ENCODE results near the gene PADI6.

Gene PADI6

DNA sequence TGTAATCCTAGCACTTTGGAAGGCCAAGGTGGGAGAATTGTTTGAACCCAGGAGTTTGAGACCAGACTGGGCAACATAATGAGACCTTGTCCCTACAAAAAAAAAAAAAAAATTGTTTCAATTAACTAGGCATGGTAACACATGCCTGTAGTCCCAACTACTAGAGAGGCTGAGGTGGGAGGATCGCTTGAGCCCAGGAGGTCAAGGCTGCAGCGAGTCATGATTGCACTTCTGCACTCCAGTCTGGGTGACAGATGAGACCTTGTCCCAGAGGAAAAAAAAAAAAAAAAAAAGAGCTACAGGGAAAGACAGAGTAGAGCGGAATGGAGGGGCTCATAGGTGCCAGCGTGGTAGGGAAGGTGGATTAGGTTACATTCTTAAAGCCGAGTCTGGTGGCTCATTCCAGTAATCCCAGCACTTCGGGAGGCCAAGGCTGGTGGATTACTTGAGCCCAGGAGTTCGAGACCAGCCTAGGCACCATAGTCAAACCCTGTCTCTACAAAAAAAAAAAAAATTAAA lies 21.0 kb upstream of the PADI6 start:
- TF ChIP-seq, protein P1, sequence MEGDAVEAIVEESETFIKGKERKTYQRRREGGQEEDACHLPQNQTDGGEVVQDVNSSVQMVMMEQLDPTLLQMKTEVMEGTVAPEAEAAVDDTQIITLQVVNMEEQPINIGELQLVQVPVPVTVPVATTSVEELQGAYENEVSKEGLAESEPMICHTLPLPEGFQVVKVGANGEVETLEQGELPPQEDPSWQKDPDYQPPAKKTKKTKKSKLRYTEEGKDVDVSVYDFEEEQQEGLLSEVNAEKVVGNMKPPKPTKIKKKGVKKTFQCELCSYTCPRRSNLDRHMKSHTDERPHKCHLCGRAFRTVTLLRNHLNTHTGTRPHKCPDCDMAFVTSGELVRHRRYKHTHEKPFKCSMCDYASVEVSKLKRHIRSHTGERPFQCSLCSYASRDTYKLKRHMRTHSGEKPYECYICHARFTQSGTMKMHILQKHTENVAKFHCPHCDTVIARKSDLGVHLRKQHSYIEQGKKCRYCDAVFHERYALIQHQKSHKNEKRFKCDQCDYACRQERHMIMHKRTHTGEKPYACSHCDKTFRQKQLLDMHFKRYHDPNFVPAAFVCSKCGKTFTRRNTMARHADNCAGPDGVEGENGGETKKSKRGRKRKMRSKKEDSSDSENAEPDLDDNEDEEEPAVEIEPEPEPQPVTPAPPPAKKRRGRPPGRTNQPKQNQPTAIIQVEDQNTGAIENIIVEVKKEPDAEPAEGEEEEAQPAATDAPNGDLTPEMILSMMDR (IDR thresholded peaks at IDR 0.05): no peak

DNA sequence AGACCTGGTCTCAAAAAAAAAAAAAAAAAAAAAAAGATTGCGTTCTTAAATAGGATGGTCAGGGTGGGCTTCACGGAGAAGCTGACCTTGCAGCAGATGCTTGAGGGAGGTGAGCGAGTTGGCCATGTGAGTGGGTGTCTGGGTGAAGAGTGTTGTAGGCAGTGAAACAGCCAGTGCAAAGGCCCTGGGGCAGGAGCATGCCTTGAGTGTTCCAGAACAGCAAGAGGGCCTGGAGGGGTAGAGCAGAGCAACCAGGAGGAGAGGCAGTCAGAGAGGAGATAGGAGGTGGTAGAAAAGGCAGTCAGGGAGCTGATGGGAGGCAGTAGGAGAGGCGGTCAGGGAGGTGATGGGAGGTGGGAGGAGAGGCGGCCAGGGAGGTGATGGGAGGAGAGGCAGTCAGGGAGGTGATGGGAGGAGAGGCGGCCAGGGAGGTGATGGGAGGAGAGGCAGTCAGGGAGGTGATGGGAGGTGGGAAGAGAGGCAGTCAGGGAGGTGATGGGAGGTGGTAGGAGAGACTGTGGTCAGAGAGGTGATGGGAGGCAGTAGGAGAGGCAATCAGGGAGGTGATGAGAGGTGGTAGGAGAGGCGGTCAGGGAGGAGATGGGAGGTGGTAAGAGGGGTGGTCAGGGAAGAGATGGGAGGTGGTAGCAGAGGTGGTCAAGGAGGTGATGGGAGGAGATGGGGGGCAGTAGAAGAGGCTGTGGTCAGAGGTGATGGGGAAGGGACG lies 20.2 kb upstream of the PADI6 start:
- TF ChIP-seq, protein P1 (IDR thresholded peaks at IDR 0.05): no peak

DNA sequence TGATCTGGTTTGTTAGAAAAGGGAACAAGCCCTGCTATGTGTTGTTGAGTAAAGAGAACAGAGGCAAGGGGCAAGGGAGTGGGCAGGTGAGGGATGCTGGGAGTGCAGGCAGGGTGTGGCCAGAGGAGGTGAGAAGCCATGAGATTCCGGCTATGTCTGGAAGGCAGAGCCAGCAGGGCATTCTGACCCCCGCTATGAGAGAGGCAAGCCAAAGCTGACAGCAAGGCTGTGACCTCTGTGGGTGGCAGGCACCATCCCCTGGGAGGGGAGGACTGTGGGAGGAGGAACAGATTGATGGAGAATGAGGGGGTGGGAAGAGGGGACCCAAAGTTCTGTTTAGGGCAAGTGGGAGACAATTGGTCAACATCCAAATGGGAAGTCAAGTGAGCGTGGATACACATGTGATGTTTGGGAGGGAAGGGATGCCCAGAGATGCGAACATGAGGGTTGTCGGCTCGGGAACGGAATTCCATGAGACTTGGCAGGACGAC lies 19.5 kb upstream of the PADI6 start:
- TF ChIP-seq, protein P1 (IDR thresholded peaks at IDR 0.05): no peak

DNA sequence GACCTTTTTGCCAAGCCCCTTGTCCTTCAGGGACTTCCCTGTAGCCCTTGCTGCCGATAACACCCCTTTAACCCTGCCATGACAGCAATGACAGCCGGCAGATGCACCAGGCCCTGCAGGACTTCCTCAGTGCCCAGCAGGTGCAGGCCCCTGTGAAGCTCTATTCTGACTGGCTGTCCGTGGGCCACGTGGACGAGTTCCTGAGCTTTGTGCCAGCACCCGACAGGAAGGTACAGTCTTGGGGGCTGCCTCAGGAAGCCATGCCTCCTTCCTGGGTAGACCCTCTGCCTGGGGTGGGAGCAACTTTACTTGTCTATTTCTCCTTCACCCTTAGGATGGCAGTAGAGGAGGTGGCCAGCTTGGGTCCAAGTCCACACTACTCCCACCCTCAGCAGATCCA lies 16.1 kb upstream of the PADI6 start:
- TF ChIP-seq, protein P1 (IDR thresholded peaks at IDR 0.05): no peak

DNA sequence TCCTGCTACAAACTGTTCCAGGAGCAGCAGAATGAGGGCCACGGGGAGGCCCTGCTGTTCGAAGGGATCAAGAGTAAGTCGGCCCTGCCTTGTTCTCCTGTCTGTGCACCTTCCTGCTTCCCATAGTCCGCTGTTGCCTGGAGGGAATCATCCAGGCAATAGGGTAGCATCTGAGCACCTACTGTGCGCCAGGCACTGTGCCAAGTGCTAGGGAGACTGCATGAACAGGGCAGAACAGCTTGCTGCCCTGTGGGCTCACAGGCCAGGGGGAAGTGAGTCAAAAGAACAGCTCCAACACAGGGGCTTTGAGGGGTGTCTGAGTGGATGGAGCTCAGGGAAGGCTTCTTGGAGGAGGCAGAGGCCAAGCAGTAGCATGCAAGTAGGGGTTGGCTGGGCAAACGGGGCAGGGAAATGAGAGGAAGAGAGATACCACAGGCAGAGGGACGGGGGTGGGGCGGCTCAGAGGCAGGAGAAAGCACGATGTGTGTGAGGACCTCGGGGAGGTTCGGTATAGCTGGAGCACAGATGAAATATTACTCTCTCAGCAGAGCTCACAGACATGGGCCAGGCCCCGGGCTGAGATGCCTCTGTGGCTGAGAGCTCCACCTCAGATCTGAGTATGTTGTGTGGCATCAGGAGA lies 15.5 kb upstream of the PADI6 start:
- TF ChIP-seq, protein P1 (IDR thresholded peaks at IDR 0.05): no peak

DNA sequence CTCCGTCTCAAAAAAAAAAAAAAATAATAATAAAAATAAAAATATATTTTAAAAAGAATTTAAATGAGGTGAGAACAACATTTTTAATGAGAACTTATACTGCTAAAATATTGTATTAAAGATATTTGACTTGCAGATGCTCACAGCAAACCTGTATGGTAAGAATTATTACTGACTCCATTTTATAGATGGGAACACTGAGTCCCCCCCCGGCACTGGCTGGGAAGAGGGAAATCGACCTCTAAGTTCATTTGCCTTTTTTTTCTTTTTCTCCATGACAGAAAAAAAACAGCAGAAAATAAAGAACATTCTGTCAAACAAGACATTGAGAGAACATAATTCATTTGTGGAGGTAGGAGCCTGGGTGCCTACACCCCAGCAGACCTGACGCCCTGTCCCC lies 13.4 kb upstream of the PADI6 start:
- TF ChIP-seq, protein P1 (IDR thresholded peaks at IDR 0.05): no peak

DNA sequence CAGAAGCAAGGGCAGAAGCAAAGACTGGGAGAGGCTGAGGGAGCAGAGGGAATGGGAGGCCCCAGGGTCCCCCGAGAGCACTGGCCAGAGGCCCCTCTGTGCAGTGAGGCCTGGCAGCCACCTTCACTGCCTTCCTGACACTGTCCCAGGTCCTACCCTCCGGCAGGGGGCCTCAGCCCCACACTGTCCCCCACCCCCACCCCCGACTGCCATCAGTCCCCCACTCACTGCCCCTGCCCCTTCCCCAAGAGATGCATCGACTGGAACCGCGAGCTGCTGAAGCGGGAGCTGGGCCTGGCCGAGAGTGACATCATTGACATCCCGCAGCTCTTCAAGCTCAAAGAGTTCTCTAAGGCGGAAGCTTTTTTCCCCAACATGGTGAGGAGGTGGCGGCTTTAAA lies 13.0 kb upstream of the PADI6 start:
- TF ChIP-seq, protein P1 (IDR thresholded peaks at IDR 0.05): no peak

Data from LNCAP (cell line).